Activated gamma-delta T cell (primary cell): ENCODE results near the gene NSA2.

Experiments
- DNase-seq: peaks from one replicate; lab custom pipeline; 2025; lab: John Stamatoyannopoulos, UW

The NSA2 gene

GRCh38 chr5:74816875-74817274 is 49.8 kb downstream of the NSA2 start:
- no peak for DNase-seq

DNA sequence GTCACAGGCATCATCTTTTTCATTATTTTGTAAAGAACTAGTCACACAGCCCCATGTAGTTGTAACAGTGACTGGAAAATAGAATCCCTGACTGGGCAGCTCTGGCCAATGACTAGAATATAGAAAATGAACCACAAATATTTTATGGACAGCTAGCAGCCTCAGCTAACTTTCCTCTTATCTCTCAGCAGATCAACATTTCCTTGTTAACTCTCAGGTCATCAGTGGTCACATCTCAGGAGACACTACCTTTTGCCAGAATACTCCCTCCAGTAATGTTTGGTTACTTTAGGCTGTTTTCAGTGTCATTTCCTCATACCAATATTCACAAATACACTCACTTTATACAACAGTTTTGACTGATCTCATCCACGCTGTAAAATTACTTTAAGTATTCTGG is 55.2 kb downstream of the NSA2 start:
- DNase-seq, result no peak

DNA sequence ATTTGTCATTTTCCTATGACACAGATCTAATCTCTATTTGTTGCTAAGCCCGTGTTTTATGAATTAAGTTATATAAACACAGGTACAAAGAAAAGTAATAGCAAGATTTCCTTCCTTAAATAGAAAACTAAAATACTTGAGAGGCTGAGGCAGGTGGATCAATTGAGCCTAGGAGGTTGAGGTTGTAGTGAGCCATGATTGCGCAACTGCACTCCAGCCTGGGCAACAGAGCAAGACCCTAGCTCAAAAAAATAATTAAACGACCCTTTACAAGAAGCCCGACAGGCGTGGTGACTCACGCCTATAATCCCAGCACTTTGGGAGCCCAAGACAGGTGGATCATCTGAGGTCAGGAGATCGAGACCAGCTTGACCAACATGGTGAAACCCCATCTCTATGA is 62.4 kb downstream of the NSA2 start:
- DNase-seq, result no peak
